ENCODE data around the gene CD46.

DNA sequence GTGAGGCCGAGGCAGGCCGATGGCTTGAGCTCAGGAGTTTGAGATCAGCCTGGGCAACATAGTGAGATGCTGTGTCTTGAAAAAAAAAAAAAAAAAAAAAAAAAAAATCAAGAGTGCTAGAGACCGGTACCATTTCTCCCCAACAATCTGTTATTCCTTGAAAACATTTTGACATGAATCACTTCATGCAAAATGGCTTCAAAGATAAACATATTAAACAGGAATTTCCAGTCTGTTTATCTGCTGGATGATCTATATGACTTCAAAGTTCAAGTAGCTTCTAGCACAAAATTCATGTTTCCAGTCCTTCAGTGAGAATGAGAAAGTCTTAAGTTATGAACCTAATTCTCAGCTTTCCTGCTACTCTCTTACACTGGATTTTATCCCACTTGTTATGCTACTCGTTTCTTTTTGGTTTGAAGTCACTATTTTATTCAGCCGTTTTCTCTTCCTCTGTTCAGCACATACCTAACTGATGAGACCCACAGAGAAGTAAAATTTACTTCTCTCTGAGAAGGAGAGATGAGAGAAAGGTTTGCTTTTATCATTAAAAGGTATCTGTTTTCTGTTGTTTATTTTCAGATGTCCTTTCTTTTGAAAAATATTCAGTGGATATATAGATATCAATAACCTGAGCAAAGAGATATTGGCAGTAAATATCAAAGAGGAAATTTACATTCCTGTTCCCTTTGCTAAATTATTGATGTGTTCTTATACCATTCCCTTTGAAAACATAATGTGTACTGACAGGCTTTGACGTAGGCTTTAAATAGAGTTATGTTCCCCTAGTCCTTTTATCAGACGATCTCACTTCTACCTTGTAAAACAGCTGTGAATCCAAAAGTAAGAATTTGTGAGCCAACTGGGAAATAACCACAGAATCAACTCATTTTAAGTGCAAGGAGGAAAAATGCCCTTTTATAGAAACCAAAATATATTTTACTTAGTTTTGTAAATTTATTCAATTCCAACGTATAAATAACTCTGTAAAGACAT lies 38.2 kb downstream of the CD46 start:
- TF ChIP-seq, protein P1, sequence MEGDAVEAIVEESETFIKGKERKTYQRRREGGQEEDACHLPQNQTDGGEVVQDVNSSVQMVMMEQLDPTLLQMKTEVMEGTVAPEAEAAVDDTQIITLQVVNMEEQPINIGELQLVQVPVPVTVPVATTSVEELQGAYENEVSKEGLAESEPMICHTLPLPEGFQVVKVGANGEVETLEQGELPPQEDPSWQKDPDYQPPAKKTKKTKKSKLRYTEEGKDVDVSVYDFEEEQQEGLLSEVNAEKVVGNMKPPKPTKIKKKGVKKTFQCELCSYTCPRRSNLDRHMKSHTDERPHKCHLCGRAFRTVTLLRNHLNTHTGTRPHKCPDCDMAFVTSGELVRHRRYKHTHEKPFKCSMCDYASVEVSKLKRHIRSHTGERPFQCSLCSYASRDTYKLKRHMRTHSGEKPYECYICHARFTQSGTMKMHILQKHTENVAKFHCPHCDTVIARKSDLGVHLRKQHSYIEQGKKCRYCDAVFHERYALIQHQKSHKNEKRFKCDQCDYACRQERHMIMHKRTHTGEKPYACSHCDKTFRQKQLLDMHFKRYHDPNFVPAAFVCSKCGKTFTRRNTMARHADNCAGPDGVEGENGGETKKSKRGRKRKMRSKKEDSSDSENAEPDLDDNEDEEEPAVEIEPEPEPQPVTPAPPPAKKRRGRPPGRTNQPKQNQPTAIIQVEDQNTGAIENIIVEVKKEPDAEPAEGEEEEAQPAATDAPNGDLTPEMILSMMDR (conservative IDR thresholded peaks at IDR 0.05): no peak
- TF ChIP-seq EZH2 (IDR thresholded peaks at IDR 0.05; ENCODE audit: low read depth): no peak
